Measurements from ENCODE around the gene SOBP.
"Not testable (repeated sequence)": the region's sequence is repeated elsewhere in the genome, so short reads cannot be mapped to it uniquely, and the experiment has no call there.

Gene SOBP

GRCh38 chr6:107489636-107490565, at the start of gene SOBP:
TSS of gene SOBP (plus strand) at chr6:107490117. CDS start at chr6:107490617, 500 bp downstream.
- peak in 1 of 2 experiments; percentile 33 for DNase-seq (ENCODE audit: low read depth in 2 of 2)

GRCh38 chr6:107440936-107441335, 49.0 kb upstream of the SOBP start:
- no peak for DNase-seq (ENCODE audit: low read depth in 2 of 2)

GRCh38 chr6:107441682-107442081, 48.2 kb upstream of the SOBP start:
- DNase-seq (ENCODE audit: low read depth in 2 of 2) = no peak

- no peak for DNase-seq (ENCODE audit: low read depth in 2 of 2)
These were observed 46.8 kb upstream of the SOBP start for GRCh38 chr6:107442938-107443607.

GRCh38 chr6:107443608-107444267, 46.2 kb upstream of the SOBP start:
- no peak for DNase-seq (ENCODE audit: low read depth in 2 of 2)

GRCh38 chr6:107444277-107444676, 45.6 kb upstream of the SOBP start:
- DNase-seq (ENCODE audit: low read depth in 2 of 2) = no peak

- DNase-seq (ENCODE audit: low read depth in 2 of 2) = no peak
These were observed 42.2 kb upstream of the SOBP start for GRCh38 chr6:107447663-107448216.

GRCh38 chr6:107448776-107449175, 41.1 kb upstream of the SOBP start:
- DNase-seq (ENCODE audit: low read depth in 2 of 2) = no peak

GRCh38 chr6:107458672-107459282, 31.1 kb upstream of the SOBP start:
- peak in 1 of 2 experiments; percentile 11 for DNase-seq (ENCODE audit: low read depth in 2 of 2)

GRCh38 chr6:107459283-107460082, 30.4 kb upstream of the SOBP start, which contains the start of gene PDSS2:
TSS of gene PDSS2 (minus strand) at chr6:107459564. CDS start at chr6:107459285, 279 bp downstream.
- peak; percentile 95 to 99 for DNase-seq (ENCODE audit: low read depth in 2 of 2)

GRCh38 chr6:107460083-107460631, 29.8 kb upstream of the SOBP start:
- no peak for DNase-seq (ENCODE audit: low read depth in 2 of 2)

GRCh38 chr6:107466062-107466461, 23.9 kb upstream of the SOBP start:
- no peak for DNase-seq (ENCODE audit: low read depth in 2 of 2)

GRCh38 chr6:107470364-107470763, 19.6 kb upstream of the SOBP start:
- DNase-seq (ENCODE audit: low read depth in 2 of 2) = no peak

- DNase-seq (ENCODE audit: low read depth in 2 of 2) = no peak
These were observed 16.3 kb upstream of the SOBP start for GRCh38 chr6:107473660-107474059.

- DNase-seq (ENCODE audit: low read depth in 2 of 2) = not testable (repeated sequence)
These were observed 14.6 kb upstream of the SOBP start for GRCh38 chr6:107475360-107475759.

- not testable (repeated sequence) for DNase-seq (ENCODE audit: low read depth in 2 of 2)
These were observed 14.1 kb upstream of the SOBP start for GRCh38 chr6:107475826-107476225.

GRCh38 chr6:107479089-107479690, 10.7 kb upstream of the SOBP start:
- DNase-seq (ENCODE audit: low read depth in 2 of 2) = no peak

- DNase-seq (ENCODE audit: low read depth in 2 of 2) = no peak
These were observed 4.8 kb upstream of the SOBP start for GRCh38 chr6:107485157-107485556.

- no peak for DNase-seq (ENCODE audit: low read depth in 2 of 2)
These were observed 1.6 kb upstream of the SOBP start for GRCh38 chr6:107488174-107488874.

Measured in stimulated activated CD4-positive, alpha-beta T cell treated with anti-CD3 and anti-CD28 coated beads, Interleukin-12 subunit alpha, Interleukin-12 subunit beta, amount 100 ng/mL, for 24 hours (primary cell).